ENCODE measurements around the gene MCAM. TPM values are rescaled to one million over a fixed set of nuclear protein-coding genes. Genes with fewer than 3 reads are reported as not detected.

MCAM gene
- total RNA-seq, result 10 to 100 TPM in 1 of 2 donors, 1 to 10 TPM in 1; 8.4 to 49.6 TPM
- polyA plus RNA-seq, result 10 to 100 TPM in 1 of 2 donors, 1 to 10 TPM in 1; 2.2 to 10.3 TPM

- TF ChIP-seq FOXA1 (IDR thresholded peaks at IDR 0.05) (no peak), SP1 (IDR thresholded peaks at IDR 0.05) (no peak), REST (IDR thresholded peaks at IDR 0.05) (no peak), FOXA2 (IDR thresholded peaks at IDR 0.05) (no peak)
- H3K36me3 ChIP-seq (ENCODE audit: control insufficient read depth in 4 of 4, insufficient read depth in 3 of 4, low read depth in 1 of 4, low read length in 3 of 4), result no peaks in the 10 kb centered on the region
- H3K9ac ChIP-seq (ENCODE audit: low read depth in 1 of 2, low read length in 2 of 2), result no peak within 1 kb of the TSS
- H3K27ac ChIP-seq (ENCODE audit: low read depth in 1 of 2, low read length in 2 of 2), result peak within 1 kb of the TSS; percentile 31 to 33
- 5% methylated on average over 74 of the region's 74 CpGs for WGBS
- H3K4me3 ChIP-seq (ENCODE audit: low read depth in 1 of 3, low read length in 3 of 3), result peak within 1 kb of the TSS; percentile 24 to 40 (median 26)
- no peaks in the 10 kb centered on the region for H3K9me3 ChIP-seq (ENCODE audit: control insufficient read depth in 4 of 4, low read length in 3 of 4)
- peaks cover 0 to 8% (median 3%) of the 10 kb centered on the region in 4 donors for H3K27me3 ChIP-seq (ENCODE audit: control insufficient read depth in 4 of 4, insufficient read depth in 4 of 4, low read length in 3 of 4)
- DNase-seq (ENCODE audit: low spot score), result no peak
- peaks cover 12 to 34% (median 25%) of the 10 kb centered on the region in 4 donors for H3K4me1 ChIP-seq (ENCODE audit: control insufficient read depth in 4 of 4, insufficient read depth in 4 of 4, low read length in 3 of 4)
Observed at GRCh38 chr11:119316729-119317591, at the start of gene MCAM. Gene MCAM (minus strand): TSS chr11:119317130. CDS start chr11:119317101, 29 bp downstream.

GRCh38 chr11:119365071-119365591 lies 48.2 kb upstream of the MCAM start:
- Histone ChIP-seq H3K9ac (ENCODE audit: low read depth in 1 of 2, low read length in 2 of 2) (no peak overlapping the region), H3K36me3 (ENCODE audit: control insufficient read depth in 4 of 4, insufficient read depth in 3 of 4, low read depth in 1 of 4, low read length in 3 of 4) (no peaks in the 10 kb centered on the region), H3K4me3 (ENCODE audit: low read depth in 1 of 3, low read length in 3 of 3) (no peak overlapping the region), H3K4me1 (ENCODE audit: control insufficient read depth in 4 of 4, insufficient read depth in 4 of 4, low read length in 3 of 4) (peaks cover 20 to 83% (median 67%) of the 10 kb centered on the region in 4 donors), H3K9me3 (ENCODE audit: control insufficient read depth in 4 of 4, low read length in 3 of 4) (no peaks in the 10 kb centered on the region), H3K27me3 (ENCODE audit: control insufficient read depth in 4 of 4, insufficient read depth in 4 of 4, low read length in 3 of 4) (no peaks in the 10 kb centered on the region), H3K27ac (ENCODE audit: low read depth in 1 of 2, low read length in 2 of 2) (peak overlapping the region; percentile 57 to 70)
- WGBS, result 76% methylated on average over 6 of the region's 6 CpGs
- DNase-seq (ENCODE audit: low spot score), result no peak
- TF ChIP-seq REST (IDR thresholded peaks at IDR 0.05) (no peak), ATF3 (IDR thresholded peaks at IDR 0.05) (no peak), SP1 (IDR thresholded peaks at IDR 0.05) (no peak), JUND (IDR thresholded peaks at IDR 0.05) (no peak), NR2F2 (IDR thresholded peaks at IDR 0.05) (no peak), ZBTB33 (IDR thresholded peaks at IDR 0.05) (no peak), RXRA (IDR thresholded peaks at IDR 0.05) (no peak), EGR1 (IDR thresholded peaks at IDR 0.05; ENCODE audit: low read depth in 2 of 2) (no peak), RAD21 (IDR thresholded peaks at IDR 0.05) (no peak), YY1 (IDR thresholded peaks at IDR 0.05) (no peak), CTCF (IDR thresholded peaks at IDR 0.05; ENCODE audit: low read depth, low read length, missing input control) (no peak)
